Lower leg skin (tissue), 3 donors: ENCODE data around the gene DENND5A.

Experiments used
- CTCF ChIP-seq, 3 donors: fragments of 450-650 bp; IDR thresholded peaks; one replicate each; pipeline ENCODE4 v1.5.1; 2016; ENCODE audit warnings: antibody characterized with exemption in 3 of 3, mild to moderate bottlenecking in 3 of 3, moderate library complexity in 2 of 3
- POLR2A ChIP-seq, 2 donors: fragments of 450-650 bp; IDR thresholded peaks; one replicate each; pipeline ENCODE4 v1.6.1; 2016 to 2017; ENCODE audit warnings: antibody characterized with exemption in 2 of 2, mild to moderate bottlenecking in 1 of 2, moderate library complexity in 1 of 2

GRCh38 chr11:9193316-9193715 lies 71.8 kb downstream of the DENND5A start:
- TF ChIP-seq CTCF (IDR thresholded peaks at IDR 0.05) = no peak
- no peak for TF ChIP-seq POLR2A (IDR thresholded peaks at IDR 0.05)
